ENCODE results near the gene DDI2.

DNA sequence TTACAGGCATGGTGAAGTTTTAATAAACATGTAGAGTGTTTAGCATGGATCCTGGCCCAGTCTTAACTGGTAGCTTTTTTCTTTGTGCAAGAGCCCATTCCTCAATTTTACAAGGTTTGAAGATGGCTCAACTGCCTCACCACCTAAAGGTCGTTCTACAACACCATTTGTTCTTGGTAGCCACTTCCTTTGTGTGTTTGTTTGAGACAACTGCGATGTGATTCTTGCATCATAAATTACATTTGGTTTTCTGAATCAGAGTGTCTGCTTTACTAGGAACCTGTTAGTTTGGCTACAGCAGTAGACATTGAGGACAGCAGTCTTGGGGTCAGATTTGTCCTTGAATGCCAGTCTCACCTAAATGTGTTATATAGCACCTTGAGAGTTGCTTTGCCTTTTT lies 70.2 kb downstream of the DDI2 start:
- no peak for TF ChIP-seq CTCF (optimal IDR thresholded peaks at IDR 0.05 in 1 of 3, IDR thresholded peaks at IDR 0.05 in 1 of 3, conservative IDR thresholded peaks at IDR 0.05 in 1 of 3; ENCODE audit: extremely low read depth in 1 of 3, insufficient read depth in 2 of 3, low read length in 3 of 3)
- TF ChIP-seq EZH2 (IDR thresholded peaks at IDR 0.05; ENCODE audit: low read length) = no peak

All from keratinocyte (primary cell).